T-helper 2 cell treated with Interferon-gamma antibody and Interleukin-4, amounts not matched to agents 100 ng/mL and 5 ng/mL, for 36 hours (primary cell): ENCODE measurements around the gene ZNF2. TPM values are rescaled to one million over a fixed set of nuclear protein-coding genes. Genes with fewer than 3 reads are reported as not detected.
"Not testable (repeated sequence)": the region's sequence is repeated elsewhere in the genome, so short reads cannot be mapped to it uniquely, and the experiment has no call there.

Source experiments
- intact Hi-C: fragments of 100-400 bp; cut with micrococcal nuclease; formaldehyde crosslinking; loops from one replicate; pipeline ENCODE4 v1.15.1; 2023
- total RNA-seq: library from RNA; stranded (reverse); gene quantifications from 2 replicates; pipeline ENCODE4 v1.2.3, GENCODE V29; 2022

The ZNF2 gene
- 3.5 and 3.6 TPM in 2 replicates for total RNA-seq

- intact Hi-C loops = loop anchor here (1.0 to 2.0 kb wide), 6 partner anchors 42 to 237 kb away; partner anchors contain the start of genes FAHD2A, MRPS5 and ZNF892
Measured at GRCh38 chr2:95165371-95166064, at the start of gene ZNF2. Gene ZNF2 (plus strand): TSS chr2:95165809. CDS start chr2:95176227, 10,418 bp downstream.

- intact Hi-C loops = loop anchor here (1.0 kb wide), 2 partner anchors 44 to 98 kb away; partner anchors contain the start of gene ZNF2
Measured at GRCh38 chr2:95121093-95121406, 44.6 kb upstream of the ZNF2 start.

GRCh38 chr2:95121407-95122196, 44.0 kb upstream of the ZNF2 start, which contains the start of gene MRPS5:
Gene MRPS5 (minus strand): TSS chr2:95121808. CDS start chr2:95121791, 17 bp downstream.
- intact Hi-C loops = loop anchor here (1.0 kb wide), 4 partner anchors 38 to 98 kb away; partner anchors contain the start of genes ZNF2, ZNF514 and ZNF892

GRCh38 chr2:95122197-95122551, 43.4 kb upstream of the ZNF2 start:
- intact Hi-C loops = loop anchor here (1.0 kb wide), 2 partner anchors 37 to 85 kb away; partner anchors contain the start of genes ZNF514 and ZNF892

- intact Hi-C loops = no loop called here
Measured at GRCh38 chr2:95138702-95139101, 26.9 kb upstream of the ZNF2 start.

- intact Hi-C loops = no loop called here
Measured at GRCh38 chr2:95143838-95144237, 21.8 kb upstream of the ZNF2 start.

- intact Hi-C loops = no loop called here
Measured at GRCh38 chr2:95149397-95149984, 16.1 kb upstream of the ZNF2 start.

- intact Hi-C loops = no loop called here
Measured at GRCh38 chr2:95158441-95158840, 7.2 kb upstream of the ZNF2 start.

- intact Hi-C loops = loop anchor here (1.0 kb wide), 1 partner anchor 37 kb away; no protein-coding TSS in a partner anchor
Measured at GRCh38 chr2:95158891-95159619, 6.6 kb upstream of the ZNF2 start.

GRCh38 chr2:95159690-95160449, 5.7 kb upstream of the ZNF2 start, which contains the start of gene ZNF514:
Gene ZNF514 (minus strand): TSS chr2:95159848. CDS start chr2:95153253, 6,595 bp downstream.
- intact Hi-C loops = loop anchor here (1.0 kb wide), 1 partner anchor 38 kb away; no protein-coding TSS in a partner anchor

GRCh38 chr2:95165030-95165370, 609 bp upstream of the ZNF2 start:
- intact Hi-C loops = loop anchor here (1.0 to 2.0 kb wide), 6 partner anchors 42 to 237 kb away; partner anchors contain the start of genes FAHD2A, MRPS5 and ZNF892

- intact Hi-C loops = no loop called here
Measured at GRCh38 chr2:95166065-95166763, 605 bp downstream of the ZNF2 start.

GRCh38 chr2:95171902-95172301, 6.3 kb downstream of the ZNF2 start:
- intact Hi-C loops = no loop called here

- intact Hi-C loops = no loop called here
Measured at GRCh38 chr2:95174031-95174542, 8.5 kb downstream of the ZNF2 start.

- intact Hi-C loops = no loop called here
Measured at GRCh38 chr2:95179451-95179850, 13.8 kb downstream of the ZNF2 start.

GRCh38 chr2:95181774-95182173, 16.2 kb downstream of the ZNF2 start:
- intact Hi-C loops = no loop called here

GRCh38 chr2:95185197-95185596, 19.6 kb downstream of the ZNF2 start:
- intact Hi-C loops = no loop called here

- intact Hi-C loops = no loop called here
Measured at GRCh38 chr2:95185973-95186372, 20.4 kb downstream of the ZNF2 start.

GRCh38 chr2:95192956-95193355, 27.3 kb downstream of the ZNF2 start:
- intact Hi-C loops = not testable (repeated sequence)
